SK-N-SH (cell line): ENCODE measurements around the gene DBP. TPM values are rescaled to one million over a fixed set of nuclear protein-coding genes. Genes with fewer than 3 reads are reported as not detected.

Source experiments
- CTCF ChIA-PET: fragments of 300-600, 350-600 bp; formaldehyde crosslinking; extraction: SDS; loops from one replicate; lab custom pipeline; 2021; lab: Yijun Ruan, JAX
- POLR2A ChIA-PET: fragments of 350-600 bp; sonication (Branson Sonifier 250); formaldehyde crosslinking; extraction: SDS; loops from one replicate; lab custom pipeline; 2020; ENCODE audit warnings: antibody characterized with exemption, inconsistent platforms; lab: Yijun Ruan, JAX
- DNase-seq: peaks from one replicate; pipeline ENCODE4 v3.0.0; 2012
- H2AFZ ChIP-seq: fragments of 200-600 bp; sonication (generic); 2 replicates; pipeline ENCODE4 v1.8.1; 2016; ENCODE audit warnings: antibody characterized with exemption, mild to moderate bottlenecking, low read depth
- H3F3A ChIP-seq: fragments of 200-600 bp; sonication (generic); replicated peaks from 2 replicates; pipeline ENCODE3; 2016; ENCODE audit warnings: antibody characterized with exemption, mild to moderate bottlenecking; ENCODE audit not compliant: insufficient read depth
- H3K27ac ChIP-seq, 2 experiments: fragments of 200-500 bp in 1 of 2; fragments of 200-600 bp in 1 of 2; sonication (Bioruptor generic) in 1 of 2; sonication (generic), shearing (Covaris generic) in 1 of 2; 2 replicates each; pipeline versions ENCODE4 v1.5.1 to v1.6.1; 2014 to 2016; ENCODE audit warnings: low read depth in 2 of 2, inconsistent platforms in 1 of 2, low read length in 1 of 2, mild to moderate bottlenecking in 1 of 2, mixed read lengths in 1 of 2
- H3K27me3 ChIP-seq: fragments of 200-600 bp; sonication (generic), shearing (Covaris generic); 2 replicates; pipeline ENCODE4 v1.6.1; 2016; ENCODE audit warnings: mixed run types; ENCODE audit not compliant: insufficient read depth
- H3K36me3 ChIP-seq, 2 experiments: fragments of 200-500 bp in 1 of 2; fragments of 200-600 bp in 1 of 2; sonication (Bioruptor generic) in 1 of 2; sonication (generic) in 1 of 2; replicated peaks in 1 of 2; 2 replicates each; pipeline versions ENCODE3 to v1.5.1; 2014 to 2016; ENCODE audit warnings: low read length in 1 of 2, mild to moderate bottlenecking in 1 of 2; ENCODE audit not compliant: insufficient read depth in 2 of 2, control insufficient read depth in 1 of 2
- H3K4me1 ChIP-seq, 2 experiments: fragments of 200-500 bp in 1 of 2; fragments of 200-600 bp in 1 of 2; sonication (Bioruptor generic) in 1 of 2; sonication (generic), shearing (Covaris generic) in 1 of 2; 2 replicates each; pipeline versions ENCODE4 v1.5.1 to v1.6.1; 2014 to 2016; ENCODE audit warnings: low read depth in 1 of 2, low read length in 1 of 2, mixed run types in 1 of 2; ENCODE audit not compliant: insufficient read depth in 2 of 2, control insufficient read depth in 1 of 2
- H3K4me2 ChIP-seq: fragments of 200-600 bp; sonication (generic), shearing (Covaris generic); 2 replicates; pipeline ENCODE4 v1.6.1; 2017; ENCODE audit warnings: mixed run types
- H3K4me3 ChIP-seq, 2 experiments: fragments of 200-500 bp in 1 of 2; fragments of 200-600 bp in 1 of 2; sonication (Bioruptor generic) in 1 of 2; sonication (generic), shearing (Covaris generic) in 1 of 2; 2 replicates each; pipeline versions ENCODE4 v1.5.1 to v1.8.1; 2014 to 2016; ENCODE audit warnings: low read depth in 2 of 2, inconsistent platforms in 1 of 2, low read length in 1 of 2, mild to moderate bottlenecking in 1 of 2, mixed read lengths in 1 of 2, moderate library complexity in 1 of 2
- H3K79me2 ChIP-seq: fragments of 200-600 bp; sonication (generic); 2 replicates; pipeline ENCODE4 v1.8.1; 2017; ENCODE audit warnings: mild to moderate bottlenecking; ENCODE audit not compliant: insufficient read depth
- H3K9ac ChIP-seq: fragments of 200-600 bp; sonication (generic); 2 replicates; pipeline ENCODE4 v1.6.1; 2017; ENCODE audit warnings: mixed run types
- H3K9me2 ChIP-seq: fragments of 200-600 bp; sonication (generic); 2 replicates; pipeline ENCODE4 v1.6.1; 2017; ENCODE audit warnings: mixed run types
- H3K9me3 ChIP-seq: fragments of 200-600 bp; sonication (generic); 2 replicates; pipeline ENCODE4 v1.6.1; 2017; ENCODE audit warnings: mixed run types, mild to moderate bottlenecking, moderate library complexity
- H4K20me1 ChIP-seq: fragments of 200-600 bp; sonication (generic); 2 replicates; pipeline ENCODE4 v1.6.1; 2017; ENCODE audit warnings: mild to moderate bottlenecking, mixed run types; ENCODE audit not compliant: insufficient read depth
- ELF1 ChIP-seq: IDR thresholded peaks from 2 replicates; pipeline ENCODE4 v1.4.0; 2012
- EP300 ChIP-seq, 2 experiments: IDR thresholded peaks; 2 replicates each; pipeline versions ENCODE4 v1.4.0 to v1.6.1; 2012; ENCODE audit warnings: borderline replicate concordance in 1 of 2, low read depth in 1 of 2, low read length in 1 of 2
- FOSL2 ChIP-seq: IDR thresholded peaks from 2 replicates; pipeline ENCODE4 v1.4.0; 2012; ENCODE audit warnings: low read depth, mild to moderate bottlenecking, moderate library complexity, borderline replicate concordance
- GABPA ChIP-seq: IDR thresholded peaks from 2 replicates; pipeline ENCODE4 v1.4.0; 2012; ENCODE audit warnings: low read depth, mild to moderate bottlenecking
- MEF2A ChIP-seq: IDR thresholded peaks from 2 replicates; pipeline ENCODE4 v1.4.0; 2012; ENCODE audit warnings: low read depth, borderline replicate concordance
- MXI1 ChIP-seq: IDR thresholded peaks from 2 replicates; pipeline ENCODE4 v1.6.1; 2012; ENCODE audit warnings: mild to moderate bottlenecking, low read depth, low read length, improper control_type of control experiment
- RAD21 ChIP-seq: IDR thresholded peaks from 2 replicates; pipeline ENCODE4 v1.6.1; 2012; ENCODE audit warnings: mild to moderate bottlenecking, low read length
- RXRA ChIP-seq: IDR thresholded peaks from 2 replicates; pipeline ENCODE4 v1.4.0; 2012; ENCODE audit warnings: low read depth, mild to moderate bottlenecking, borderline replicate concordance
- SMC3 ChIP-seq: IDR thresholded peaks from 2 replicates; pipeline ENCODE4 v1.6.1; 2012; ENCODE audit warnings: low read depth, low read length, improper control_type of control experiment
- YY1 ChIP-seq: IDR thresholded peaks from 2 replicates; pipeline ENCODE4 v1.4.0; 2012; ENCODE audit warnings: low read depth, mild to moderate bottlenecking
- WGBS: methylation state at CpG from one replicate; pipeline ENCODE4 v1.1.6; 2017; ENCODE audit warnings: low lambda C conversion rate; 5-methylcytosine and 5-hydroxymethylcytosine counted together
- polyA plus RNA-seq, 3 experiments: library from polyadenylated mRNA; depleted of rRNA; stranded (reverse); fragments of >200 nt; gene quantifications; 2 replicates each; pipeline ENCODE4 v1.2.3, GENCODE V29; 2012
- TF ChIP-seq, protein P1 (sequence below): IDR thresholded peaks from 2 replicates; pipeline ENCODE4; 2012
- TF ChIP-seq, protein P2 (sequence below): IDR thresholded peaks from 2 replicates; pipeline ENCODE4 v1.6.1; 2012; ENCODE audit warnings: mild to moderate bottlenecking, low read depth, low read length, moderate library complexity
- TF ChIP-seq, protein P3 (sequence below): IDR thresholded peaks from 2 replicates; pipeline ENCODE4 v1.4.0; 2012; ENCODE audit warnings: low read depth
- TF ChIP-seq, protein P4 (sequence below): IDR thresholded peaks from 2 replicates; pipeline ENCODE4 v1.4.0; 2012; ENCODE audit warnings: low read depth, borderline replicate concordance
- TF ChIP-seq, protein P5 (sequence below): fragments of 200-600 bp; sonication (generic); IDR thresholded peaks from 2 replicates; pipeline ENCODE4 v1.6.1; 2017; ENCODE audit warnings: antibody characterized with exemption, mild to moderate bottlenecking, moderate library complexity
- TF ChIP-seq, protein P6 (sequence below): IDR thresholded peaks from 2 replicates; pipeline ENCODE4 v1.4.0; 2012; ENCODE audit warnings: low read depth, borderline replicate concordance

DBP gene
- polyA plus RNA-seq, 1 of the 3 experiments (the other 2 are of a cell fraction) = 12.6 TPM

DNA sequence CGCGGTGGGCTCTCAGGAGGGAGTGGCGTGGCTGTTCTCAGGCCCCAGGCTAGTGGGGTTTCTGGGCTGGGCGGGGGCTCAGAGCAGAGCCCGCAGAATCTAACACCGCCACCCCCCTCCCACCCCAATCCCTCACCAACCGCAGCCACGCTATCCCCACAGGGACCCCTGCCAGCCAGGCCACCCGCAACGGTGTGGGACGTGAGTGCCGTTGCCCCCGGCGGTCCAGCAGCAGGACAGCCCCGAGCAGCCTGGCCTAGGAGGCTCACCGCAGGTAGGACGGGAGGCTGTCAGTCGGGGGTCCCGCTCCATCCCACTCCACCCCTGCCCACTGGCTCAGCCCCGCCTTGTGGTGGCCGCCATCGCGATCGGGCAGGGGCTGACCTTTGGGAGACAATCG lies 35.8 kb upstream of the DBP start, which contains the start of gene NTN5:
TSS of gene NTN5 (minus strand) at position 24 of the 400 bp plus-strand sequence. CDS start 2,031 bp downstream, outside the sequence.
- H3K4me2 ChIP-seq = no peak within 1 kb of the TSS
- H3K9ac ChIP-seq = no peak within 1 kb of the TSS
- WGBS = 92% methylated on average over 13 of the region's 25 CpGs
- H3K9me3 ChIP-seq = no peaks in the 10 kb centered on the region
- H4K20me1 ChIP-seq = no peaks in the 10 kb centered on the region
- H3K9me2 ChIP-seq = no peaks in the 10 kb centered on the region
- ChIA-PET CTCF (interaction anchor here (3.3 to 3.7 kb wide), 3 partner anchors 19 to 40 kb away, joined by 19 to 35 read pairs (median 30); partner anchors contain the start of gene CA11), POLR2A (no interaction called here)
- H3K79me2 ChIP-seq = no peaks in the 10 kb centered on the region
- no peaks in the 10 kb centered on the region for H3K36me3 ChIP-seq
- no peak for DNase-seq
- H3K27ac ChIP-seq = no peak within 1 kb of the TSS
- TF ChIP-seq GABPA = no peak
- no peak for TF ChIP-seq SMC3
- TF ChIP-seq, protein P1, sequence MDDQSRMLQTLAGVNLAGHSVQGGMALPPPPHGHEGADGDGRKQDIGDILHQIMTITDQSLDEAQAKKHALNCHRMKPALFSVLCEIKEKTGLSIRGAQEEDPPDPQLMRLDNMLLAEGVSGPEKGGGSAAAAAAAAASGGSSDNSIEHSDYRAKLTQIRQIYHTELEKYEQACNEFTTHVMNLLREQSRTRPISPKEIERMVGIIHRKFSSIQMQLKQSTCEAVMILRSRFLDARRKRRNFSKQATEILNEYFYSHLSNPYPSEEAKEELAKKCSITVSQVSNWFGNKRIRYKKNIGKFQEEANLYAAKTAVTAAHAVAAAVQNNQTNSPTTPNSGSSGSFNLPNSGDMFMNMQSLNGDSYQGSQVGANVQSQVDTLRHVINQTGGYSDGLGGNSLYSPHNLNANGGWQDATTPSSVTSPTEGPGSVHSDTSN = no peak
- TF ChIP-seq RAD21 = no peak
- TF ChIP-seq ELF1 = no peak
- TF ChIP-seq, protein P2, sequence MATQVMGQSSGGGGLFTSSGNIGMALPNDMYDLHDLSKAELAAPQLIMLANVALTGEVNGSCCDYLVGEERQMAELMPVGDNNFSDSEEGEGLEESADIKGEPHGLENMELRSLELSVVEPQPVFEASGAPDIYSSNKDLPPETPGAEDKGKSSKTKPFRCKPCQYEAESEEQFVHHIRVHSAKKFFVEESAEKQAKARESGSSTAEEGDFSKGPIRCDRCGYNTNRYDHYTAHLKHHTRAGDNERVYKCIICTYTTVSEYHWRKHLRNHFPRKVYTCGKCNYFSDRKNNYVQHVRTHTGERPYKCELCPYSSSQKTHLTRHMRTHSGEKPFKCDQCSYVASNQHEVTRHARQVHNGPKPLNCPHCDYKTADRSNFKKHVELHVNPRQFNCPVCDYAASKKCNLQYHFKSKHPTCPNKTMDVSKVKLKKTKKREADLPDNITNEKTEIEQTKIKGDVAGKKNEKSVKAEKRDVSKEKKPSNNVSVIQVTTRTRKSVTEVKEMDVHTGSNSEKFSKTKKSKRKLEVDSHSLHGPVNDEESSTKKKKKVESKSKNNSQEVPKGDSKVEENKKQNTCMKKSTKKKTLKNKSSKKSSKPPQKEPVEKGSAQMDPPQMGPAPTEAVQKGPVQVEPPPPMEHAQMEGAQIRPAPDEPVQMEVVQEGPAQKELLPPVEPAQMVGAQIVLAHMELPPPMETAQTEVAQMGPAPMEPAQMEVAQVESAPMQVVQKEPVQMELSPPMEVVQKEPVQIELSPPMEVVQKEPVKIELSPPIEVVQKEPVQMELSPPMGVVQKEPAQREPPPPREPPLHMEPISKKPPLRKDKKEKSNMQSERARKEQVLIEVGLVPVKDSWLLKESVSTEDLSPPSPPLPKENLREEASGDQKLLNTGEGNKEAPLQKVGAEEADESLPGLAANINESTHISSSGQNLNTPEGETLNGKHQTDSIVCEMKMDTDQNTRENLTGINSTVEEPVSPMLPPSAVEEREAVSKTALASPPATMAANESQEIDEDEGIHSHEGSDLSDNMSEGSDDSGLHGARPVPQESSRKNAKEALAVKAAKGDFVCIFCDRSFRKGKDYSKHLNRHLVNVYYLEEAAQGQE = no peak
- TF ChIP-seq, protein P3, sequence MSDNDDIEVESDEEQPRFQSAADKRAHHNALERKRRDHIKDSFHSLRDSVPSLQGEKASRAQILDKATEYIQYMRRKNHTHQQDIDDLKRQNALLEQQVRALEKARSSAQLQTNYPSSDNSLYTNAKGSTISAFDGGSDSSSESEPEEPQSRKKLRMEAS = no peak
- TF ChIP-seq YY1 = no peak
- no peak for TF ChIP-seq EP300 (IDR thresholded peaks at IDR 0.05; ENCODE audit: borderline replicate concordance in 1 of 2, low read depth in 1 of 2, low read length in 1 of 2)
- no peak for TF ChIP-seq MEF2A
- TF ChIP-seq, protein P4, sequence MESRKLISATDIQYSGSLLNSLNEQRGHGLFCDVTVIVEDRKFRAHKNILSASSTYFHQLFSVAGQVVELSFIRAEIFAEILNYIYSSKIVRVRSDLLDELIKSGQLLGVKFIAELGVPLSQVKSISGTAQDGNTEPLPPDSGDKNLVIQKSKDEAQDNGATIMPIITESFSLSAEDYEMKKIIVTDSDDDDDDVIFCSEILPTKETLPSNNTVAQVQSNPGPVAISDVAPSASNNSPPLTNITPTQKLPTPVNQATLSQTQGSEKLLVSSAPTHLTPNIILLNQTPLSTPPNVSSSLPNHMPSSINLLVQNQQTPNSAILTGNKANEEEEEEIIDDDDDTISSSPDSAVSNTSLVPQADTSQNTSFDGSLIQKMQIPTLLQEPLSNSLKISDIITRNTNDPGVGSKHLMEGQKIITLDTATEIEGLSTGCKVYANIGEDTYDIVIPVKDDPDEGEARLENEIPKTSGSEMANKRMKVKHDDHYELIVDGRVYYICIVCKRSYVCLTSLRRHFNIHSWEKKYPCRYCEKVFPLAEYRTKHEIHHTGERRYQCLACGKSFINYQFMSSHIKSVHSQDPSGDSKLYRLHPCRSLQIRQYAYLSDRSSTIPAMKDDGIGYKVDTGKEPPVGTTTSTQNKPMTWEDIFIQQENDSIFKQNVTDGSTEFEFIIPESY = no peak
- no peak for TF ChIP-seq MXI1
- TF ChIP-seq FOSL2 = no peak
- TF ChIP-seq, protein P5, sequence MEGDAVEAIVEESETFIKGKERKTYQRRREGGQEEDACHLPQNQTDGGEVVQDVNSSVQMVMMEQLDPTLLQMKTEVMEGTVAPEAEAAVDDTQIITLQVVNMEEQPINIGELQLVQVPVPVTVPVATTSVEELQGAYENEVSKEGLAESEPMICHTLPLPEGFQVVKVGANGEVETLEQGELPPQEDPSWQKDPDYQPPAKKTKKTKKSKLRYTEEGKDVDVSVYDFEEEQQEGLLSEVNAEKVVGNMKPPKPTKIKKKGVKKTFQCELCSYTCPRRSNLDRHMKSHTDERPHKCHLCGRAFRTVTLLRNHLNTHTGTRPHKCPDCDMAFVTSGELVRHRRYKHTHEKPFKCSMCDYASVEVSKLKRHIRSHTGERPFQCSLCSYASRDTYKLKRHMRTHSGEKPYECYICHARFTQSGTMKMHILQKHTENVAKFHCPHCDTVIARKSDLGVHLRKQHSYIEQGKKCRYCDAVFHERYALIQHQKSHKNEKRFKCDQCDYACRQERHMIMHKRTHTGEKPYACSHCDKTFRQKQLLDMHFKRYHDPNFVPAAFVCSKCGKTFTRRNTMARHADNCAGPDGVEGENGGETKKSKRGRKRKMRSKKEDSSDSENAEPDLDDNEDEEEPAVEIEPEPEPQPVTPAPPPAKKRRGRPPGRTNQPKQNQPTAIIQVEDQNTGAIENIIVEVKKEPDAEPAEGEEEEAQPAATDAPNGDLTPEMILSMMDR = no peak
- TF ChIP-seq, protein P6, sequence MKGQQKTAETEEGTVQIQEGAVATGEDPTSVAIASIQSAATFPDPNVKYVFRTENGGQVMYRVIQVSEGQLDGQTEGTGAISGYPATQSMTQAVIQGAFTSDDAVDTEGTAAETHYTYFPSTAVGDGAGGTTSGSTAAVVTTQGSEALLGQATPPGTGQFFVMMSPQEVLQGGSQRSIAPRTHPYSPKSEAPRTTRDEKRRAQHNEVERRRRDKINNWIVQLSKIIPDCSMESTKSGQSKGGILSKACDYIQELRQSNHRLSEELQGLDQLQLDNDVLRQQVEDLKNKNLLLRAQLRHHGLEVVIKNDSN = no peak
- TF ChIP-seq RXRA = no peak
- no peaks in the 10 kb centered on the region for H3F3A ChIP-seq
- H3K27me3 ChIP-seq = no peaks in the 10 kb centered on the region
- peaks cover 0 to 8% of the 10 kb centered on the region in 2 experiments; a peak in 1 of 4 replicates for H3K4me1 ChIP-seq
- no peak within 1 kb of the TSS for H3K4me3 ChIP-seq
- H2AFZ ChIP-seq = no peak within 1 kb of the TSS
